HCEC 1CT (cell line): ENCODE results near the gene RTRAF.

Experiments
- DNase-seq: peaks from one replicate; pipeline ENCODE4 v3.0.0-alpha.2; 2017

Gene RTRAF

GRCh38 chr14:52021957-52022600, 32.7 kb downstream of the RTRAF start:
- no peak for DNase-seq

DNA sequence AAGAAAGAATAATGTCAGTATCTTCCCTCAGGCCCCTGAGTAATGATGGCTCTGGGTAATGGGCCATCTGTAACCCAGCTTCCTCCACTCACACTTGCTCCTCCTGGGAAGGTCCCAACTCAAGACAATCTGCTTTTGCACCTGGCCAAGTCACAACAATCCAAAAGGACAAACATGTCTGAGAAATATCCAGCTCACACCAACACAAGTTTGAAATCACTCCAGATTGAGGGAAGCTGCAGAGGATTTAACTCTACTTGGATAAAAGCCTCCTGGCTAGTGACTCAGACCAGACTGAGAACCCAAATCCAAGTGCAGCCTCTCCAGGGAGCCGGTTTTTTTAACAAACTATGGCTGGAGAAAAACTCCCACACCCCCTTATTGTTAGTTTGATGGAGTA, 34.2 kb downstream of the RTRAF start:
- DNase-seq, result peak; percentile 78

DNA sequence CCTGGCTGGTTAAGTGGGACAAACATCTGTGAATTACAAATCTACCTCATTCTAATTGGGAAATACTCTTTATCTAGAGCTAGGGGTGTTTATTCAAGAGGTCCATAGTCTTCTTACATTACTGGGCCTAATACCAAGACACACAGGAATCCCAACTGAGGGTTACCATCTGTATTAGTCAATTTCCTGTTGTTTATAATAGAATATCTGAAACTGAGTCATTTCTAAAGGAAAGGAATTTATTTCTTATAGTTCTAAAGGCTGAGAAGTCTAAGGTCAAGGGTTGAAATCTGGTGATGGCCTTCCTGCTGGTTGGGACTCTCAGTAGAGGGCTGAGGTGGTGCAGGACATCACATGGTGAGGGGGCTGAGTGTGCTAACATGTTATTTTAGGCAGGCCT, 36.0 kb downstream of the RTRAF start:
- peak; percentile 98 for DNase-seq

DNA sequence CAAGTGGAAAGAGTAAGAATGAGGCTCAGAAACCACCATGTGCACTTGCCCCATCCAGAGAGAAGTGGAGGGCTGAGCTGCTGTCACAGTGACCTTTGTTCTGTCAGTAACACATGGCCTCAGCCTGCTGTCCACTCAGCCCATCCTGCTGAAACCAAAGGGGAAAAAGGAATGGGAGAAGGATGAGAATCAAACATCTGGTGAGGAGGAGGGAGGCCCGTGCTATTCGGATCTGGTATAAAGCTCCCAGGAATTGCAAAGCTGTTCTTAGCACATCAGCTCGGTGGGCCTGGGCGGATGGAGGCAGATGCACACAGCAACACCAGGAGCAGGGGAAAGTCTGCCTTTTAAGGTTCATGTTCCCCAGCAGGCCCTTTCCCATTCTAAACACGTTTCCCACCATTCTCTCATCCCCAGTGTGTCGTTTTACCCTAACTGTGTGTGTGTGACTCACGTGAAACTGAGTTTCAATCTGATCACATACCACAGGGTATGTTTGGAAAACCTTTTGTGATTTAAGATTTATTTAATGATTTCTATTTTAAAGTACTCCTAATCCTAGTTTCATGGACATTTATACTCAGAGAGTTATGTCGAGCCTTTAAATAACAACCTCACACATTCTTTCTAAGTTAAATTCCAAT, 36.8 kb downstream of the RTRAF start:
- DNase-seq, result no peak

- no peak for DNase-seq
Measured at GRCh38 chr14:52026901-52027300, 37.6 kb downstream of the RTRAF start.

- no peak for DNase-seq
Measured at GRCh38 chr14:52029881-52030280, 40.5 kb downstream of the RTRAF start.

DNA sequence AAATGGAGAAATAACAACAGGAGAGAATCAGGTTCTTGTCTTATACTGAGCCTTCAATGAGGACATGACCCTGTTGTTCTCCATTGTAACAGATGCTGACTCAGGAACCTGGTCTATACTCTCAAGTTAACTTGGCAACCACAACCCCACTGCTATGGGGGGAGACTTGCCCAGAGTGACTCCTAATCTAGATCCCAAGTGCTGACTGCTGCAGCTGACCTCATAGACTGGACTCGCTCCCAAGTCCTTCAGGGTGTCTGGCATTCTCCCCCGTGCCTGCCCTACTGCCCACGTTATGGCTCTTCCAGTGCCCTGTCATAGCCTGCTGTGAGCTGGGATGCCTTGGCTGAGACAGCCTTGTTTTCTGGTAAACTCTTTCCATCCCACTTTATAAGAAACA, 42.4 kb downstream of the RTRAF start:
- peak; percentile 57 for DNase-seq

- DNase-seq, result peak; percentile 29
Measured at GRCh38 chr14:52032204-52032801, 43.0 kb downstream of the RTRAF start.

- DNase-seq, result peak; percentile 43
Measured at GRCh38 chr14:52033101-52033642, 43.8 kb downstream of the RTRAF start.

DNA sequence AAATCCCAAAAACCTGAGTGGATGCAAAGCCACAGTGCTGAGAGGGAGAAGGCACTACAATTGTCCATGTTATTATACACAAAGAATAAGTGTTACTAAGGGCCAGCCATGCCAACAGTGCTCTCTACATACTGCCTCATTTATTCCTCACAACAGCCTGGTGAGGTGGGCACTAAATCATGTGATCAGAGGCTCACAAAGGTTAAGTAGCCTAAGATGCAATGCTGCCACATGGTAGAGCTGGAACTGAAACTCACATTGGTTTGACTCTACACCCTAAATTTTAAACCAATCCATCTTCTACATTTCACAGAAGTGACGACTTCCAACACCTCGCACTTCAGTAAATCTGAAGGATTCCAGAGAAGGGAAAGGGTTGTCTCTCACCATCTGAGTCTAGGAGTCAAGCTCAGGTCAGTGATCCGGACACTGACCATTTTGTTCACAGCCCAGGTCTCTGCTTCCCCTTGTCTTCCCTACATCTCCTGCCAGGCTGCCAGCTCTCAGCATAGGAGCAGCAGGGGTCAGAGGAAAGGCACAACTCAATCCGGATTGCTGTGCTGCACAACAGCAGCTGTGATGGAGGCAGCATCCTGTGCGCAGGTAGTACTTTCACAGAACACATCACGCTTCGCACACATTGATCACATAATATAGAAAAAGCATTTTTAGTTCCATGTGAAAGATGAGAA, 49.9 kb downstream of the RTRAF start:
- no peak for DNase-seq

GRCh38 chr14:52040598-52040997, 51.3 kb downstream of the RTRAF start:
- no peak for DNase-seq

GRCh38 chr14:52042371-52043289, 53.3 kb downstream of the RTRAF start:
- no peak for DNase-seq

DNA sequence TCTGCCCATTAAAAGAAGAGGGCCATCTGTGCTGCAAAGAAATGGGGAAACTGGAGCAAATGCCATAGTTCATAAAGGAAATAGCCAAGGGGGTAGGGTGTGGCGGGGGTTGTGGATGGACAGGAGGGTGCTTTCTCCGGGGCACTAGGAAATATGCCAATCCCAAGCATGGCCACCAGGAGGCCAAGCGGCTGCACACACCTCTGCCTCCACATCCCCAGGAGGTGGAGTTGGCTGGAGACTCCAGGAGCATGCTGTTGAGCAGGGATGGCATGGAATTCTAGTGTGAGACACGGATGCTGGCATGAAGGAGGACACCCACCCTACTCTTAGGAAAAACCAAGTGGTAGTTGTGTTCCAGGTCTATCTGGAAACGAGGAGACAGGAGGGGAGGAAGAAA, 54.3 kb downstream of the RTRAF start:
- DNase-seq, result peak; percentile 26

DNA sequence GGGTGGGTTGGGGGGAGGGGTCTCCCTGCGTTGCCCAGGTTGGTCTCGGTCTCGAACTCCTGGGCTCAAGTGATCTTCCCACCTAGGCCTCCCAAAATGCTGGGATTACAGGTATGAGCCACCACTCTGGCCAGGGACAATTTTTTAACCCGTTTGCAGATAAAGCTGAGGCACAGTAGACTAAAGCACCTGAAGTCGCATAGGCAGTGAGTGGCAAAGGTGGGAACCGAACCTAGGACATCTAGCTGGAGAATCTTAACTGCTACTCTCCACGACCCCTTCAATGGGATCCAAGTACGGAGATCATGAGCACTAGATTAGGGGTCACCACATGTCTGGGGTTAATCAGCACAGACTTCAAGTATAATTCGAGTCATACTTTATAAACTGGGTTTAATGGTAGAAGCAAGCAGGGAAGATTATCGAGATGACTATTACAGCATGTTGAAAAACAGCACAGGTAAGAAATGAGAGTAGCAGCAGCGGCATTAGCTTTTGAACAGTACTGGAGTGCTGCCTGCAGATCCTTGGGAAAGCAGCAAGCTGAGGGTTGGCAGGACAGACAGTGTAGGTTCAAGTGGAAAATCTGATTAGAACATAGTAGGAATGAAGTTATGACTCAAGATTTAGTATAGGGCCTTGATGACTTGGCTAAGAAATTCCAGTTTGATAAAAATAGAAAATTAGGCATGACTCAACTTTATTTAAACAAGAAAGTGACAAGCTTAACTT, 55.6 kb downstream of the RTRAF start:
- DNase-seq, result peak; percentile 96

DNA sequence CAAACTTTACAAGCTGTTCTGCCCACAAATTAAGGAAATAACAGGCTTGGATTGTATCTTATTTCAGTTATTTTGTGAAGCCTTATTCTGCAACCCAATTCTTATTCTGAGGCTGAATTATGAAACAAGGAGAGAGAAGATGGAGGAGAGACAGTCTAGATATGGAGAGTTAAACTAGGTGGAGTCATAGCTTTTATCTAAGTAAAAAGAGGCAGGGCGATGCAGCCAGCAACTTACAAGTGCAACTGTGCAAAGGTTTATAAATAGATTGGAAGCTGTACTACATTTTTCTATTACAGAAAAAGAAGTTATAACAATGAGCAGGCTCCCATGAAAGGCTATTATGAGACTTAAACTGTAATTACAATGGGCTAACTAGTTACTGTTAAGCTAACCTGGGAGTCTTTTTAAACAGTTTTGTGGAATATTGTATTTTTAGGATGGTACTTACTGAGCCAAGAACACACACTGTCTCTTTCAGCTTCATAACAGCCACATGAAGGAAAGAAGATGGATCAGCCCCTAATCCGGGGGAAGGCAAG, 57.1 kb downstream of the RTRAF start:
- no peak for DNase-seq

GRCh38 chr14:52048116-52048515, 58.8 kb downstream of the RTRAF start:
- DNase-seq, result no peak

DNA sequence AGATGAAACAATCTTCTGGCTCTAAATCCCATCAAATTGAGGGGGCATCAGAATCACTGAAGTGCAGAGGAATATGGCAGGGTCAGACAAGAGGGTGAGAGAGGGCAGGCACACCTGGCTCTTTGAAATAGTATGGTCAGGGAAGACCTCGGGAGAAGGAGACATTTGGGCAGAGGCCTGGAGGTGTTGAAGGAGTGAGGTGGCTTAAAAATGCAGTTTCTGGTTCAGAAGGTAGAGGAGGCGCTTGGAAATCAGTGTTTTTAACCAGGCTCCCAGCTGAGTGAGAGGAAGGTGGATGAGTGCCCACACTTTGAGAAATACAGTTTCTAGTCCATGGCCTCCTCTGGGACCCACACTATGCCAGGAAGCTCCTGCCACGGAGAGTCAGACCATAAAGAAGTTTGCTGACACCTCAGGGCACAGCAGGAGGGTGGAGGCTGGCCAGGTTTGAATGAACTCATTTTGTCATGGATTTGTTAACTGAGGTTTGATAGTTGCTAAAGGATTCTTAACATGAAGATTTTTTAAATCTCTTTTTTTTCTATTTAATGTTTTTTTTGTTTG, 59.4 kb downstream of the RTRAF start:
- no peak for DNase-seq

DNA sequence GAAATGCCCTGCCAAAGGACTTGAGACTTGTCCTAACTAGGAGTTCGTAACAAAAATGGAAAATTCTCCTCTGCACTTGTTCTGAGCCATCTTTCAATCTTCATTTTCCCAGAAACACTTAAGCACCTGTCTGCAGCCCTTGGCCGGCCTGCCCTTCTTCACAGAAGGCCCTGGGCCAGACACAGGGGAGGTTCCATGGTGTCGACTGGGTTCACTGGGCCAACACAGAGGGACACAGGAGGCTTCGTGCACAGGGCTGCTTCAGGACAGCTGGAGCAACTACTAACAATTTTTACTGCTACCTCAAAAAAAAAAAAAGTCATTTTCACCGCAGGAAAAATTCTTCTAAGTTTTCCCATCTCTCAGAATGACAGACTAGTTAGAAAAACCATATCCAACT, 59.9 kb downstream of the RTRAF start:
- DNase-seq, result no peak

- no peak for DNase-seq
Measured at GRCh38 chr14:52049721-52050588, 60.6 kb downstream of the RTRAF start.

DNA sequence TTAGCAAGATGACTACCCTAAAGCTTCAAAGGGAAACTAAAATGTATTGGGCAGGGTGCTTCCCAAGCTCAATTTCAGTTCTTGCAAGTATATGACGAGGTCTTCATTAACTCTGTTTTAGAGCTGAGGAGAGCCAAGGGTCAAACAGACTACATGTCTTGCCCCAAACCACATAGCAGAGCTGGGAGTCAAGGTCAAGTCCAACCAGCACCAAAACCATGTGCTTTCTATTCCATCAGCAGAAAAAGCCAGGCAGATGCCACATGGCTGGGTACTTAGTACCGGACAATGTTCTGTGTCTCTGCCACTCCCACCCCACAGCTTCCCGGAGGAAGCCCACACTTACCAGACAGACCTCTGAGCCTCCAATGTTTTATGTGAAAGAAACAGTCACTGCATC, 61.9 kb downstream of the RTRAF start:
- DNase-seq, result no peak
